Measurements from ENCODE around the gene CACNA1A. TPM values are rescaled to one million over a fixed set of nuclear protein-coding genes. Genes with fewer than 3 reads are reported as not detected.
A peak's percentile ranks its signal among the peaks of the same experiment; 100 is the strongest.
"Not testable (repeated sequence)": the region's sequence is repeated elsewhere in the genome, so short reads cannot be mapped to it uniquely, and the experiment has no call there.

CACNA1A gene
- total RNA-seq, 2 experiments from 2014 or later, result 0.30 to 0.45 TPM

GRCh38 chr19:13169769-13170168 is 336.5 kb downstream of the CACNA1A start:
- TF ChIP-seq, protein P1, sequence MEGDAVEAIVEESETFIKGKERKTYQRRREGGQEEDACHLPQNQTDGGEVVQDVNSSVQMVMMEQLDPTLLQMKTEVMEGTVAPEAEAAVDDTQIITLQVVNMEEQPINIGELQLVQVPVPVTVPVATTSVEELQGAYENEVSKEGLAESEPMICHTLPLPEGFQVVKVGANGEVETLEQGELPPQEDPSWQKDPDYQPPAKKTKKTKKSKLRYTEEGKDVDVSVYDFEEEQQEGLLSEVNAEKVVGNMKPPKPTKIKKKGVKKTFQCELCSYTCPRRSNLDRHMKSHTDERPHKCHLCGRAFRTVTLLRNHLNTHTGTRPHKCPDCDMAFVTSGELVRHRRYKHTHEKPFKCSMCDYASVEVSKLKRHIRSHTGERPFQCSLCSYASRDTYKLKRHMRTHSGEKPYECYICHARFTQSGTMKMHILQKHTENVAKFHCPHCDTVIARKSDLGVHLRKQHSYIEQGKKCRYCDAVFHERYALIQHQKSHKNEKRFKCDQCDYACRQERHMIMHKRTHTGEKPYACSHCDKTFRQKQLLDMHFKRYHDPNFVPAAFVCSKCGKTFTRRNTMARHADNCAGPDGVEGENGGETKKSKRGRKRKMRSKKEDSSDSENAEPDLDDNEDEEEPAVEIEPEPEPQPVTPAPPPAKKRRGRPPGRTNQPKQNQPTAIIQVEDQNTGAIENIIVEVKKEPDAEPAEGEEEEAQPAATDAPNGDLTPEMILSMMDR (IDR thresholded peaks at IDR 0.05), result no peak
- Mint-ChIP-seq H3K27ac (peak overlapping the region; percentile 99), H3K4me3 (peak overlapping the region; percentile 97), H3K36me3 (ENCODE audit: low read depth) (peaks cover 4% of the 10 kb centered on the region), H3K4me1 (ENCODE audit: low read depth) (peaks cover 84% of the 10 kb centered on the region), H3K27me3 (no peaks in the 10 kb centered on the region), H3K9me3 (no peaks in the 10 kb centered on the region)
- H3K27me3 ChIP-seq (ENCODE audit: control insufficient read depth in 1 of 2, insufficient read depth in 2 of 2, low read length in 2 of 2), result no peaks in the 10 kb centered on the region
- H3K4me3 ChIP-seq (ENCODE audit: low read length), result no peak overlapping the region
- POLR2A ChIA-PET, result interaction anchor here (1.0 to 12.1 kb wide), 4 partner anchors 12 to 605 kb away, joined by 3 to 487 read pairs (median 18); partner anchors contain the start of gene C19orf53
- no peaks in the 10 kb centered on the region for H3K36me3 ChIP-seq (ENCODE audit: insufficient read depth, low read length)
- no peaks in the 10 kb centered on the region for H3K9me3 ChIP-seq (ENCODE audit: control insufficient read depth in 1 of 2, insufficient read depth in 1 of 2, low read length in 2 of 2)
- peaks cover 96% of the 10 kb centered on the region for H3K4me1 ChIP-seq (ENCODE audit: insufficient read depth, low read length)
- CTCF ChIA-PET, result interaction anchor here (1.5 to 3.4 kb wide), 4 partner anchors 13 to 65 kb away, joined by 3 to 16 read pairs (median 6); partner anchors contain the start of genes IER2 and STX10
- ATAC-seq (ENCODE audit: poor library complexity) (no peak), DNase-seq (peak in 1 of 14 experiments; percentile 32)
- intact Hi-C loops (cut with DNase I, micrococcal nuclease), result loop anchor here in 1 of 2 experiments (2.0 kb wide), 1 partner anchor 23 kb away; no protein-coding TSS in a partner anchor
- peak overlapping the region; percentile 85 to 95 for H3K27ac ChIP-seq (ENCODE audit: low read depth in 1 of 2, low read length in 2 of 2)

DNA sequence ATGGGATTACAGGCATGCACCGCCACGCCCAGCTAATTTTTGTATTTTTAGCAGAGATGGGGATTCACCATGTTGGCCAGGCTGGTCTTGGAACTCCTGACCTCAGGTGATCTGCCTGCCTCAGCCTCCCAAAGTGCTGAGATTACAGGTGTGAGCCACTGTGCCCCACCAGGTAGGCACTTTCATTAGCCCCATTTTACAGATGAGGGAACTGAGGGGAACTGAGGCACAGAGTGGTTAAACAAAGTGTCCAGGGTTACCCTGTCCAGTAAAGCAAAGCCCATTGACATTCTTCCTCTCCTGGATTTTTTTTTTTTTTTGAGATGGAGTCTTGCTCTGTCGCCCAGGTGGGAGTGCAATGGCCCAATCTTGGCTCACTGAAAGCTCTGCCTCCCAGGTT is 340.1 kb downstream of the CACNA1A start:
- H3K9me3 Mint-ChIP-seq; ATAC-seq (ENCODE audit: poor library complexity); H3K36me3 Mint-ChIP-seq (ENCODE audit: low read depth); H3K27me3 Mint-ChIP-seq; H3K4me3 ChIP-seq (ENCODE audit: low read length); intact Hi-C loops (cut with DNase I, micrococcal nuclease); H3K36me3 ChIP-seq (ENCODE audit: insufficient read depth, low read length); H3K9me3 ChIP-seq (ENCODE audit: control insufficient read depth in 1 of 2, insufficient read depth in 1 of 2, low read length in 2 of 2); DNase-seq; H3K27me3 ChIP-seq (ENCODE audit: control insufficient read depth in 1 of 2, insufficient read depth in 2 of 2, low read length in 2 of 2): not testable (repeated sequence)
- peak overlapping the region; percentile 30 for H3K4me3 Mint-ChIP-seq
- peaks cover 84% of the 10 kb centered on the region for H3K4me1 Mint-ChIP-seq (ENCODE audit: low read depth)
- peak overlapping the region in 1 of 2 donors; percentile 95 for H3K27ac ChIP-seq (ENCODE audit: low read depth in 1 of 2, low read length in 2 of 2)
- H3K4me1 ChIP-seq (ENCODE audit: insufficient read depth, low read length), result peaks cover 100% of the 10 kb centered on the region
- peak overlapping the region; percentile 99 for H3K27ac Mint-ChIP-seq
- POLR2A ChIA-PET, result interaction anchor here (2.5 to 12.1 kb wide), 3 partner anchors 10 to 16 kb away, joined by 7 to 487 read pairs (median 24); partner anchors contain the start of genes IER2 and STX10
- CTCF ChIA-PET, result interaction anchor here (2.0 to 3.2 kb wide), 3 partner anchors 11 to 29 kb away, joined by 5 to 30 read pairs (median 27); no protein-coding TSS in a partner anchor

DNA sequence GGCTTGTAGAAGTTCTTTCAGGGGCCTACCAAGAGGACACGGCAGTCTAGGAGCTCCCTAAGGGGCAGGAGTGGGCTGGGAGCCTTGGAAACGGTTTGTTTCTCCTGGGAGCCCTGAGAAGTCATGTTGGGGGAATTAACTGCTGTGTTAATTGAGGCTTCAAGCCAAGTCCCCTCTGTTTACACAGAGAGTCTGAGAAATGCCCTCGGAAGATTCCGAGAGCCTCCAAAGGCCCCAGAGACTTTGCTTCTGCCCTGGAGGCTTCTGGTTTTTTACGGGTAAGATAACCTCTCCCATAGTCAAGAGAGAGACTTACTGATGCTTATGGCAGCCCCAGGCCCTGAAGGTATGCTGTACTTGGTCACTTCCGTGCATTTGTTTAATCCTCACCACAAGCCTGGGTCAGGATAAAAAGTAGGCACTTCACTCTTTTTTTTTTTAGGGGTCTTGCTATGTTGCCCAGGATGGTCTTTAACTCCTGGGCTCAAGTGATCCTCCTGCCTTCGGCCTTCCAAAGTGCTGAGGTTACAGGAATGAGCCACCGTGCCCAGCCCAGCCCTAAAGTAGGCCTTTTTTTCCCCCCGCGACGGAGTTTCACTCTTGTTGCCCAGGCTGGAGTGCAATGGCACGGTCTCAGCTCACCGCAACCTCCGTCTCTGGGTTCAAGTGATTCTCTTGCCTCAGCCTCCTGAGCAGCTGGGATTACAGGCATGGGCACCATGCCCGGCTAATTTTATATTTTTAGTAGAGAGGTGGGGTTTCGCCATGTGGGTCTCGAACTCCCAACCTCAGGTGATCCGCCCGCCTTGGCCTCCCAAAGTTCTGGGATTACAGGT is 340.9 kb downstream of the CACNA1A start:
- Mint-ChIP-seq H3K4me3 (peak overlapping the region; percentile 86), H3K9me3 (no peaks in the 10 kb centered on the region), H3K27me3 (no peaks in the 10 kb centered on the region), H3K27ac (peak overlapping the region; percentile 99), H3K4me1 (ENCODE audit: low read depth) (peaks cover 78% of the 10 kb centered on the region), H3K36me3 (ENCODE audit: low read depth) (peaks cover 4% of the 10 kb centered on the region)
- POLR2A ChIA-PET, result interaction anchor here (0.6 to 12.1 kb wide), 3 partner anchors 8 to 48 kb away, joined by 4 to 487 read pairs (median 6); no protein-coding TSS in a partner anchor
- Histone ChIP-seq H3K4me3 (ENCODE audit: low read length) (no peak overlapping the region), H3K4me1 (ENCODE audit: insufficient read depth, low read length) (peaks cover 100% of the 10 kb centered on the region), H3K27me3 (ENCODE audit: control insufficient read depth in 1 of 2, insufficient read depth in 2 of 2, low read length in 2 of 2) (no peaks in the 10 kb centered on the region), H3K9me3 (ENCODE audit: control insufficient read depth in 1 of 2, insufficient read depth in 1 of 2, low read length in 2 of 2) (no peaks in the 10 kb centered on the region), H3K27ac (ENCODE audit: low read depth in 1 of 2, low read length in 2 of 2) (peak overlapping the region; percentile 87 to 89), H3K36me3 (ENCODE audit: insufficient read depth, low read length) (no peaks in the 10 kb centered on the region)
- DNase-seq, result no peak
- no peak for ATAC-seq (ENCODE audit: poor library complexity)
- TF ChIP-seq, protein P1 (IDR thresholded peaks at IDR 0.05), result no peak
- intact Hi-C loops (cut with DNase I, micrococcal nuclease), result no loop called here
- CTCF ChIA-PET, result interaction anchor here (0.9 to 3.2 kb wide), 4 partner anchors 10 to 30 kb away, joined by 4 to 30 read pairs (median 10); no protein-coding TSS in a partner anchor
